ENCODE measurements around the gene FBXO2.

The FBXO2 gene

GRCh38 chr1:11654137-11654938 lies at the start of gene FBXO2, which contains the start of gene FBXO44:
FBXO2 (minus strand) TSS chr1:11654429; CDS start chr1:11654340, 89 bp downstream.
FBXO44 (plus strand) TSS chr1:11654877; CDS start chr1:11655836, 959 bp downstream.
- peak; percentile 40 for DNase-seq

- no peak for DNase-seq
Measured at GRCh38 chr1:11703357-11704193, 49.3 kb upstream of the FBXO2 start.

- DNase-seq, result no peak
Measured at GRCh38 chr1:11701981-11702803, 48.0 kb upstream of the FBXO2 start.

- no peak for DNase-seq
Measured at GRCh38 chr1:11701551-11701961, 47.3 kb upstream of the FBXO2 start.

- DNase-seq, result no peak
Measured at GRCh38 chr1:11700601-11701467, 46.6 kb upstream of the FBXO2 start.

GRCh38 chr1:11697893-11698210 lies 43.6 kb upstream of the FBXO2 start:
- no peak for DNase-seq

GRCh38 chr1:11697188-11697892 lies 43.1 kb upstream of the FBXO2 start:
- no peak for DNase-seq

- DNase-seq, result no peak
Measured at GRCh38 chr1:11695861-11696260, 41.6 kb upstream of the FBXO2 start.

- no peak for DNase-seq
Measured at GRCh38 chr1:11693917-11694316, 39.7 kb upstream of the FBXO2 start.

GRCh38 chr1:11693024-11693590 lies 38.9 kb upstream of the FBXO2 start:
- peak; percentile 30 for DNase-seq

GRCh38 chr1:11691928-11692711 lies 37.9 kb upstream of the FBXO2 start:
- DNase-seq, result no peak

GRCh38 chr1:11691302-11691914 lies 37.2 kb upstream of the FBXO2 start, which contains the start of gene DRAXIN:
DRAXIN (plus strand) TSS chr1:11691710; CDS start chr1:11706259, 14,549 bp downstream.
- no peak for DNase-seq

- DNase-seq, result no peak
Measured at GRCh38 chr1:11690397-11691301, 36.4 kb upstream of the FBXO2 start.

- DNase-seq, result no peak
Measured at GRCh38 chr1:11688506-11688905, 34.3 kb upstream of the FBXO2 start.

- no peak for DNase-seq
Measured at GRCh38 chr1:11685210-11685752, 31.1 kb upstream of the FBXO2 start.

- no peak for DNase-seq
Measured at GRCh38 chr1:11684070-11684469, 29.8 kb upstream of the FBXO2 start.

- DNase-seq, result no peak
Measured at GRCh38 chr1:11682799-11683198, 28.6 kb upstream of the FBXO2 start.

- no peak for DNase-seq
Measured at GRCh38 chr1:11682287-11682771, 28.1 kb upstream of the FBXO2 start.

All from stimulated activated naive CD4-positive, alpha-beta T cell treated with Interleukin-2 at 50 U/mL for 16 hours (primary cell).